ENCODE measurements around the gene LRMDA. TPM values are rescaled to one million over a fixed set of nuclear protein-coding genes. Genes with fewer than 3 reads are reported as not detected.

LRMDA gene
- total and polyA plus RNA-seq, 2 of the 13 experiments (the other 11 are each of a cell fraction or from before 2014, with no cell fraction given): 13.4 to 22.0 TPM

DNA sequence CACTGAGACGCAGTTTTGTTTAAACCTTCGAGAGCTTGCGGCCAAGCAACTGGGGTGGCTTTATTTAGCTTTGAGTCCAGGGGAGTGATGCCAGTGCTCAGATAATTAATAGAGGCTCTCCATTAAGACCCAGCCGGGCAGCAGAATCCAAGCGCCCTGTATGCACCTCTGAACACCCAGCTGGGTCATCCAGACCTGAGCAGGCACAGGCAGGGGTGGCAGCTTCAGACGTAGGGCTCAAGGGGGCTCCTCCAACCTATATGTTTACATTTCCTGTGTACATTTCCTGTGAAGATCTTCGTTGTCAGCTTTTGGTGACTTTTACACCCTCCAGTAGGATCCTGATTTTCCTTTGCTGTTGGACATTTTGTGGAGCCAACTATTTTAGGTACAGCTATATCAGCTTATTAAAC, 719.5 kb downstream of the LRMDA start (continued):
- no peak for TF ChIP-seq ZNF180 (CRISPR knock-in tag; IDR thresholded peaks at IDR 0.05; ENCODE audit: borderline replicate concordance, low read depth)
- no peak for TF ChIP-seq ZKSCAN1 (IDR thresholded peaks at IDR 0.05; ENCODE audit: low read length)

DNA sequence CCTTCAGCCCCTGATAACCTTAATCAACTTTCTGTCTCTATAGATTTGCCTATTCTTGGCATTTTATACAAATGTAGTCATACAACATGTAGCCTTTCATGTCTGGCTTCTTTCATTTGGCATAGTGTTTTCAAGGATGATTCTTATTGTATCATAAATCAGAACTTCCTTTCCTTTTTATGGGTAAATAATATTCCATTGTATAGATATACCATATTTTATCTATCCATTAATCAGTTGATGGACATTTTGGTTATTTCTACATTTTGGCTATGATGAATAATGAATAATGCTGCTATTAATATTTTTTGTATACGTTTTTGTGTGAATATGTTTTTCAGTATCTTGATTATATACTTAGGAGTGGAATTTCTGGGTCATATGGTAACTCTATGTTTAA, 720.8 kb downstream of the LRMDA start:
- ATAC-seq: no peak

DNA sequence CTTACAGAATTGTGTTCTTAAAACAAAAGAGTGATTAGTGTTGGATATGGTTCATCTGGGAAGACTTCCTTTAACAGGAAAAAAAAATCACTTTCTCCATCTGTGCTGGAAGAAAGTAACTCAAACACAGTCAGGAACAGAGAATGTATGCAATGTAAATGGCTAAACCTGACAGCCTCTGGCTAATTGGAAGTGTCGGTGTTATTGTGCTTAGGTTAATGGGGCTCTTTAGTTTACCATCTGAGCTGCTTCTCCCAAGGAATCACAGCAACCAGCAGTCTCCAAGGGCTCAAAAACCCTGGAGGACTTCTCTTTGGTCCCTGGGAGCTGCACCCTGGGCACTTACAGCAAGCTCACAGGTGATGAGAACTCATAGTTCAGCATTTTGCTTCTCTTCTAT, 724.5 kb downstream of the LRMDA start:
- intact Hi-C loops (cut with micrococcal nuclease; ENCODE audit: unreplicated experiment) (no loop called here), in situ Hi-C loops (cut with HindIII; ENCODE audit: extremely low pct_ligation_motif_present, low pct_unique_long_range_greater_than_20kb) (no loop called here)
- no peaks in the 10 kb centered on the region for H3K27me3 ChIP-seq (ENCODE audit: control insufficient read depth in 1 of 2, insufficient read depth in 2 of 2, low read length in 2 of 2)
- H3K9ac ChIP-seq (ENCODE audit: insufficient read depth, low read depth, low read length): no peak overlapping the region
- H3K4me3 ChIP-seq (replicated peaks in 1 of 3; ENCODE audit: insufficient read depth in 1 of 3, low read depth in 2 of 3, low read length in 3 of 3): no peak overlapping the region
- H3K4me1 ChIP-seq (ENCODE audit: insufficient read depth, low read length): peaks cover 13% of the 10 kb centered on the region
- H3K27ac ChIP-seq (ENCODE audit: extremely low read length, insufficient read depth, low read length): no peak overlapping the region
- 0 out of 2 replicates have a peak, but pooled peaks cover 5% of the 10 kb centered on the region for H3K9me3 ChIP-seq (ENCODE audit: low read length)
- H3K79me2 ChIP-seq (ENCODE audit: insufficient read depth, low read length): no peaks in the 10 kb centered on the region
- no peak for ATAC-seq
- no peak for DNase-seq (ENCODE audit: low spot score)
- no TSS peak for BruUV-seq (replicated peaks)
- CTCF ChIA-PET (ENCODE audit: low intra/inter-chr PET ratio, low total read pairs): no interaction called here
- no peaks in the 10 kb centered on the region for H4K20me1 ChIP-seq (ENCODE audit: insufficient read depth, low read length)
- no peak overlapping the region for H2AFZ ChIP-seq (ENCODE audit: low read length)
- no peak for FAIRE-seq
- TF ChIP-seq HOXD1 (CRISPR knock-in tag; IDR thresholded peaks at IDR 0.05) (no peak), ZNF766 (CRISPR knock-in tag; IDR thresholded peaks at IDR 0.05; ENCODE audit: borderline replicate concordance) (no peak), TBX2 (CRISPR knock-in tag; IDR thresholded peaks at IDR 0.05; ENCODE audit: borderline replicate concordance) (no peak), HMG20B (CRISPR knock-in tag; conservative IDR thresholded peaks at IDR 0.05) (no peak), IKZF4 (CRISPR knock-in tag; IDR thresholded peaks at IDR 0.05; ENCODE audit: borderline replicate concordance, low read depth, not compliant biosample characterization) (no peak)
- no peaks in the 10 kb centered on the region for H3K36me3 ChIP-seq (replicated peaks in 1 of 2; ENCODE audit: control insufficient read depth in 1 of 2, insufficient read depth in 2 of 2, low read length in 2 of 2)
- POLR2A ChIA-PET: no interaction called here
- H3K4me2 ChIP-seq (ENCODE audit: low read depth, low read length): no peak overlapping the region
- WGBS (ENCODE audit: low lambda C conversion rate): 100% methylated on average over 1 of the region's 1 CpG

More for the DNA sequence above, 720.8 kb downstream of the LRMDA start:
- WGBS (ENCODE audit: low lambda C conversion rate): 93% methylated on average over 1 of the region's 1 CpG
- Histone ChIP-seq H3K4me2 (ENCODE audit: low read depth, low read length) (no peak overlapping the region), H3K4me1 (ENCODE audit: insufficient read depth, low read length) (peaks cover 45% of the 10 kb centered on the region), H3K79me2 (ENCODE audit: insufficient read depth, low read length) (no peaks in the 10 kb centered on the region), H3K9me3 (ENCODE audit: low read length) (0 out of 2 replicates have a peak, but pooled peaks cover 5% of the 10 kb centered on the region), H3K9ac (ENCODE audit: insufficient read depth, low read depth, low read length) (no peak overlapping the region), H3K36me3 (replicated peaks in 1 of 2; ENCODE audit: control insufficient read depth in 1 of 2, insufficient read depth in 2 of 2, low read length in 2 of 2) (no peaks in the 10 kb centered on the region), H3K27me3 (ENCODE audit: control insufficient read depth in 1 of 2, insufficient read depth in 2 of 2, low read length in 2 of 2) (no peaks in the 10 kb centered on the region), H3K4me3 (replicated peaks in 1 of 3; ENCODE audit: insufficient read depth in 1 of 3, low read depth in 2 of 3, low read length in 3 of 3) (no peak overlapping the region), H4K20me1 (ENCODE audit: insufficient read depth, low read length) (no peaks in the 10 kb centered on the region), H3K27ac (ENCODE audit: extremely low read length, insufficient read depth, low read length) (peak overlapping the region; percentile 97), H2AFZ (ENCODE audit: low read length) (no peak overlapping the region)
- ChIA-PET CTCF (ENCODE audit: low intra/inter-chr PET ratio, low total read pairs) (no interaction called here), POLR2A (no interaction called here)
- intact Hi-C loops (cut with micrococcal nuclease; ENCODE audit: unreplicated experiment) (no loop called here), in situ Hi-C loops (cut with HindIII; ENCODE audit: extremely low pct_ligation_motif_present, low pct_unique_long_range_greater_than_20kb) (no loop called here)
- FAIRE-seq: no peak
- no TSS peak for BruUV-seq (replicated peaks)
- DNase-seq (ENCODE audit: low spot score): no peak
- TF ChIP-seq ONECUT2 (CRISPR knock-in tag; IDR thresholded peaks at IDR 0.05): no peak
- TF ChIP-seq SETDB1 (CRISPR knock-in tag; IDR thresholded peaks at IDR 0.05; ENCODE audit: borderline replicate concordance): no peak
- no peak for TF ChIP-seq DR1 (CRISPR knock-in tag; IDR thresholded peaks at IDR 0.05)
- no peak for TF ChIP-seq ZKSCAN8 (CRISPR knock-in tag; IDR thresholded peaks at IDR 0.05; ENCODE audit: borderline replicate concordance)

All from HepG2 (cell line).